Body of pancreas (tissue), 4 donors: ENCODE data around the gene SMIM35. TPM values are rescaled to one million over a fixed set of nuclear protein-coding genes. Genes with fewer than 3 reads are reported as not detected.
"Not testable (repeated sequence)": the region's sequence is repeated elsewhere in the genome, so short reads cannot be mapped to it uniquely, and the experiment has no call there.

Source experiments
- ATAC-seq: fragments of 150-250 bp; one replicate; pipeline ENCODE4 v1.9.1; 2016
- DNase-seq, 4 donors: peaks; one replicate each; pipeline ENCODE4 v3.0.0-alpha.2; 2019
- H3K27ac ChIP-seq, 4 donors: fragments of 200-600 bp; sonication (generic); 1 replicate in 3 of 4; 2 replicates in 1 of 4; pipeline versions ENCODE4 v1.5.1 to v1.6.1; 2016 to 2019; ENCODE audit warnings: mild to moderate bottlenecking in 1 of 4, mixed read lengths in 1 of 4, moderate library complexity in 1 of 4
- H3K27me3 ChIP-seq, 2 donors: fragments of 200-600 bp; sonication (generic); one replicate each; pipeline ENCODE4 v1.6.0; 2016; ENCODE audit warnings: mild to moderate bottlenecking in 1 of 2
- H3K36me3 ChIP-seq, 2 donors: fragments of 200-600 bp; sonication (generic); replicated peaks in 1 of 2; 2 replicates each; pipeline ENCODE4 v1.5.1; 2016; ENCODE audit warnings: low read depth in 2 of 2; ENCODE audit not compliant: insufficient read depth in 1 of 2
- H3K4me1 ChIP-seq: fragments of 200-600 bp; sonication (generic); one replicate; pipeline ENCODE4 v1.6.0; 2016
- H3K4me3 ChIP-seq, 2 donors: fragments of 200-600 bp; sonication (generic); 1 replicate in 1 of 2; 2 replicates in 1 of 2; pipeline ENCODE4 v1.5.1; 2016 to 2019
- H3K9me3 ChIP-seq, 3 donors: fragments of 200-600 bp; sonication (generic); 1 replicate in 2 of 3; 2 replicates in 1 of 3; pipeline ENCODE4 v1.5.1; 2016
- POLR2A ChIP-seq, 3 donors: fragments of 450-650 bp; IDR thresholded peaks; one replicate each; pipeline ENCODE4 v1.6.1; 2016; ENCODE audit warnings: antibody characterized with exemption in 3 of 3, mild to moderate bottlenecking in 2 of 3
- WGBS, 2 donors: methylation state at CpG; one replicate each; pipeline ENCODE4 v1.1.5; 2017; 5-methylcytosine and 5-hydroxymethylcytosine counted together
- intact Hi-C: fragments of 100-400 bp; cut with DNase I; formaldehyde crosslinking; loops from one replicate; pipeline ENCODE4 v1.15.1; 2023
- total RNA-seq, 2 donors: library from RNA; depleted of rRNA; stranded (reverse); fragments of >200 nt; gene quantifications; one replicate each; pipeline ENCODE4 v1.1.0, GENCODE V29; 2016
- TF ChIP-seq, protein P1 (sequence below), 7 experiments: fragments of 450-650 bp in 4 of 7; fragments of 200-600 bp in 3 of 7; sonication (generic) in 3 of 7; IDR thresholded peaks; one replicate each; pipeline ENCODE4 v1.5.1; 2016 to 2019; ENCODE audit warnings: antibody characterized with exemption in 7 of 7

The SMIM35 gene
- total RNA-seq, 2 donors from 2014 or later: not detected

DNA sequence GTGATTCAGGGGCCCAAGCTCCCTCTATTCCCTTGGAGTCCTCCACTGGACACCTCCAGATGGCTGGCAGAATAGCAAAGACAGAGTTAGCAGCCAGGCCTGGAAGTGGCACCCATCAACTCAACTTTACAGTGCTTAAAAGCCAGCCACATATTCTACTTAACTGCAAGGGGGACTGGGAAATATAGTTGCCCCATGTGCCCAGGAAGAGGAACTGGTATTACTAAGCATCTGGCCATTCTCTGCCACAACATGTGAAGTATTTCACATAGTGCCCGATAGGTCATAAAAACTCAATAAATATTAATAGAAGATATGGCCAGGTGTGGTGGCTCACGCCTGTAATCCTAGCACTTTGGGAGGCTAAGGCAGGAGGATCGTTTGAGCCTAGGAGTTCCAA, 106.0 kb downstream of the SMIM35 start:
- no peak for DNase-seq
- H3K4me1 ChIP-seq: peaks cover 2% of the 10 kb centered on the region
- TF ChIP-seq, protein P1, sequence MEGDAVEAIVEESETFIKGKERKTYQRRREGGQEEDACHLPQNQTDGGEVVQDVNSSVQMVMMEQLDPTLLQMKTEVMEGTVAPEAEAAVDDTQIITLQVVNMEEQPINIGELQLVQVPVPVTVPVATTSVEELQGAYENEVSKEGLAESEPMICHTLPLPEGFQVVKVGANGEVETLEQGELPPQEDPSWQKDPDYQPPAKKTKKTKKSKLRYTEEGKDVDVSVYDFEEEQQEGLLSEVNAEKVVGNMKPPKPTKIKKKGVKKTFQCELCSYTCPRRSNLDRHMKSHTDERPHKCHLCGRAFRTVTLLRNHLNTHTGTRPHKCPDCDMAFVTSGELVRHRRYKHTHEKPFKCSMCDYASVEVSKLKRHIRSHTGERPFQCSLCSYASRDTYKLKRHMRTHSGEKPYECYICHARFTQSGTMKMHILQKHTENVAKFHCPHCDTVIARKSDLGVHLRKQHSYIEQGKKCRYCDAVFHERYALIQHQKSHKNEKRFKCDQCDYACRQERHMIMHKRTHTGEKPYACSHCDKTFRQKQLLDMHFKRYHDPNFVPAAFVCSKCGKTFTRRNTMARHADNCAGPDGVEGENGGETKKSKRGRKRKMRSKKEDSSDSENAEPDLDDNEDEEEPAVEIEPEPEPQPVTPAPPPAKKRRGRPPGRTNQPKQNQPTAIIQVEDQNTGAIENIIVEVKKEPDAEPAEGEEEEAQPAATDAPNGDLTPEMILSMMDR (IDR thresholded peaks at IDR 0.05): no peak
- no peak for TF ChIP-seq POLR2A (IDR thresholded peaks at IDR 0.05)
- no peaks in the 10 kb centered on the region for H3K9me3 ChIP-seq
- peak overlapping the region in 1 of 4 donors; percentile 52 for H3K27ac ChIP-seq
- no peak overlapping the region for H3K4me3 ChIP-seq
- no peaks in the 10 kb centered on the region for H3K27me3 ChIP-seq
- intact Hi-C loops: no loop called here
- H3K36me3 ChIP-seq: no peaks in the 10 kb centered on the region
- no peak for ATAC-seq
- 62 to 69% methylated on average over 3 of the region's 3 CpGs for WGBS, 2 donors

DNA sequence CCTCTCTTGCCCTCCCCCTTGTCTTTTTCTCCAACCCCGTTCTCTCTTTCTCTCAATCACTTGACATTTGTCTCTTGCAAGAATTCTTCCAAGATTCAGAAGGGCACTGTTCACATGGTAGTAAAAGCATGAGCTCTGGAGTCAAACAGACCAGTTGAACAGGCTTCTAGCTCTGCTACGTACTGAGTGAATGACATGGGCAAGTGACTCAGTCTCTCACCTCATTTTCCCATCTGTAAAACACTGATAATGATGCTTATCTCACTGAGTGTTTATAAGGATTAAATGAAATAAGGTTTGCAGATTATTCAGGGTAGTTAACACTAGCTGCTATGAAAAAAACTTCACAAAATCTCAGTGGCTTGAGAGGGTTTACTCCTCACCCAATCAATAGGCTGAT, 106.5 kb downstream of the SMIM35 start:
- TF ChIP-seq, protein P1 (IDR thresholded peaks at IDR 0.05): no peak
- no peak for TF ChIP-seq POLR2A (IDR thresholded peaks at IDR 0.05)
- no peaks in the 10 kb centered on the region for H3K9me3 ChIP-seq
- no peak for ATAC-seq
- intact Hi-C loops: no loop called here
- DNase-seq: no peak
- peak overlapping the region in 1 of 4 donors; percentile 52 for H3K27ac ChIP-seq
- no peak overlapping the region for H3K4me3 ChIP-seq
- H3K27me3 ChIP-seq: no peaks in the 10 kb centered on the region
- H3K4me1 ChIP-seq: no peaks in the 10 kb centered on the region
- WGBS, 2 donors: 48 to 49% methylated on average over 2 of the region's 2 CpGs
- H3K36me3 ChIP-seq: no peaks in the 10 kb centered on the region

DNA sequence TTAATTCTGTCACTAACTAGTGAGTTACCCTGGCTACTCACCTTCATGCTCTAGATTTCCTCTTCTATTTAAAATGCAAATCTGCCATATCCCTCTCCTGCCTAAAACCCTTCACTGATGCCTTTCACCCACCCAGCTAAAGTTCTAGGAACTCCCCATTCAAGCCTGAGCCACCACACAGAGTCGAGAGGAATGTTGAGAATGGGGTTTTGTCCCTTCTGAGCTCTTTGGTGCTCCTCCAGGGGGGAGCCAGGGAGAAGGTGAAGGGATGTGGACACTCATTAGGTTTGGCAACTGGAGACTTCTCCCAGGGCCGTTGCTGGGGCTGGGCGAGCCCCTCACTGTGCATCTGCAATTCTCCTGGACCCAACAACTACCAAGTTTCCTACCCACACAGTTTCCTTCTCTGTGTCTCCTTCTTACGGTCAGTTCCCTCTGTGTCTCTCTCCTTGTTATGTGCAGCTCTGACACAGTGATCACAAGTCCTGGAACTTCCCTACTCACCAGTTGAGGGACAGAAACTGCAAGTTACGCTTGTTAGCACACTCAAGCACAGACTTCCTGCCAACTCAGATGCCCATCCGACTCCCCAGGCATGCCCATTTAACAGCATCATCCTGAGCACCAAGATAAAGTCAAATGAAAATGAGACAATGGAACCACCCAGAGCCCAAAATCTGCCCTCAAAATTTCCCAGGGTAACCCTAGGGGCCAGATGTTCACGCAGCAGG, 107.1 kb downstream of the SMIM35 start:
- WGBS, 2 donors: 74 to 76% methylated on average over 7 of the region's 7 CpGs
- Histone ChIP-seq H3K4me3 (no peak overlapping the region), H3K36me3 (no peaks in the 10 kb centered on the region), H3K27me3 (no peaks in the 10 kb centered on the region), H3K9me3 (no peaks in the 10 kb centered on the region), H3K27ac (peak overlapping the region in 1 of 4 donors; percentile 52), H3K4me1 (no peaks in the 10 kb centered on the region)
- DNase-seq: peak in 1 of 4 donors; percentile 57
- no peak for ATAC-seq
- TF ChIP-seq POLR2A (IDR thresholded peaks at IDR 0.05): peak in 1 of 3 donors; percentile 34
- TF ChIP-seq, protein P1 (IDR thresholded peaks at IDR 0.05): no peak
- intact Hi-C loops: no loop called here

DNA sequence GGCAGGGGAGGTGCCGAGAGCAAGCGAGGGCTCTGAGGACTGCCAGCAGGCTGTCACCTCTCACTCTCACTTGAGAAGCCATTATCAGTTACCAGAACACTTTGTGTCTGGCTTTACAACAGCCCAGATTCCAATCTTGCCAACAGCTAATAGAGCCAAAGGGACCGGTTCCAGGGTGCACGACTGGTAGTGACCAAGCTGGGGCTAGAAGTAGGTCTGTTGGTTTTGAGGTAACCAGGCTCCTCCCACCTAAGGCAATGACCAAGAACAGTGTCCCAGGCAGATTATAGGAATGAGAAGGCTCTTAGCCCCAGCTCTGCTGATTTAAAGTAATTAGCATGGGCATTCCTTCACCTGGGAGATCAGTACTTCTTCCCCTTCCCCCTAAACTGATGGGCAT, 107.8 kb downstream of the SMIM35 start:
- Histone ChIP-seq H3K27ac (no peak overlapping the region), H3K36me3 (no peaks in the 10 kb centered on the region), H3K27me3 (no peaks in the 10 kb centered on the region), H3K4me3 (no peak overlapping the region), H3K9me3 (no peaks in the 10 kb centered on the region), H3K4me1 (no peaks in the 10 kb centered on the region)
- WGBS, 2 donors: 71 to 83% methylated on average over 2 to 4 of the region's 4 CpGs
- intact Hi-C loops: no loop called here
- ATAC-seq (no peak), DNase-seq (no peak)
- TF ChIP-seq, protein P1 (IDR thresholded peaks at IDR 0.05): no peak
- TF ChIP-seq POLR2A (IDR thresholded peaks at IDR 0.05): no peak

- H3K27ac ChIP-seq, DNase-seq, ATAC-seq, intact Hi-C loops, H3K27me3 ChIP-seq, H3K9me3 ChIP-seq, H3K36me3 ChIP-seq, H3K4me3 ChIP-seq, H3K4me1 ChIP-seq: not testable (repeated sequence)
- 87 to 93% methylated on average over 2 to 9 of the region's 36 CpGs for WGBS, 2 donors
These were observed 108.4 kb downstream of the SMIM35 start for GRCh38 chr11:117978291-117978910.

GRCh38 chr11:117977612-117978264, 109.0 kb downstream of the SMIM35 start:
- intact Hi-C loops, DNase-seq: not testable (repeated sequence)
- WGBS, 2 donors: 82 to 92% methylated on average over 22 of the region's 23 CpGs

More at GRCh38 chr11:117977612-117978264, 109.0 kb downstream of the SMIM35 start:
- not testable (repeated sequence) for H3K4me3 ChIP-seq, H3K27me3 ChIP-seq, H3K27ac ChIP-seq, ATAC-seq, H3K4me1 ChIP-seq, H3K9me3 ChIP-seq, H3K36me3 ChIP-seq
